Mesenchymal stem cell (in vitro differentiated cells and primary cell): ENCODE data around the gene ACAA2.

ENCODE experiments used
- DNase-seq: peaks from one replicate; pipeline ENCODE4 v3.0.0-alpha.2; 2013
- H2AFZ ChIP-seq: one replicate; pipeline ENCODE4 v1.6.1; 2013; ENCODE audit warnings: low read depth, mild to moderate bottlenecking, control low read depth, inconsistent platforms, low read length, moderate library complexity
- H2AK5ac ChIP-seq: 2 replicates; pipeline ENCODE4 v1.6.1; 2013; ENCODE audit warnings: low read length, moderate library complexity, mild to moderate bottlenecking, inconsistent platforms; ENCODE audit not compliant: severe bottlenecking
- H2BK120ac ChIP-seq: one replicate; pipeline ENCODE4 v1.6.1; 2013; ENCODE audit warnings: low read depth, mild to moderate bottlenecking, inconsistent platforms, low read length, moderate library complexity
- H2BK12ac ChIP-seq, 2 experiments: one replicate each; pipeline ENCODE4 v1.6.1; 2013; ENCODE audit warnings: inconsistent platforms in 2 of 2, low read length in 2 of 2, mild to moderate bottlenecking in 2 of 2, moderate library complexity in 2 of 2, control low read depth in 1 of 2
- H2BK15ac ChIP-seq: one replicate; pipeline ENCODE4 v1.6.1; 2013; ENCODE audit warnings: mild to moderate bottlenecking, low read depth, inconsistent platforms; ENCODE audit not compliant: poor library complexity, severe bottlenecking
- H2BK5ac ChIP-seq: 2 replicates; pipeline ENCODE4 v1.6.1; 2013; ENCODE audit warnings: low read depth, mild to moderate bottlenecking, low read length, control low read depth, inconsistent platforms; ENCODE audit not compliant: poor library complexity, severe bottlenecking
- H3K14ac ChIP-seq, 2 experiments: one replicate each; pipeline ENCODE4 v1.6.1; 2013; ENCODE audit warnings: inconsistent platforms in 2 of 2, low read length in 2 of 2, control low read depth in 1 of 2, mild to moderate bottlenecking in 1 of 2, moderate library complexity in 1 of 2
- H3K18ac ChIP-seq, 2 experiments: one replicate each; pipeline ENCODE4 v1.6.1; 2013; ENCODE audit warnings: inconsistent platforms in 2 of 2, low read length in 2 of 2, control low read depth in 1 of 2, low read depth in 1 of 2, mild to moderate bottlenecking in 1 of 2
- H3K23ac ChIP-seq, 2 experiments: one replicate each; pipeline ENCODE4 v1.6.1; 2013; ENCODE audit warnings: inconsistent platforms in 2 of 2, low read length in 2 of 2, mild to moderate bottlenecking in 2 of 2, moderate library complexity in 2 of 2, control low read depth in 1 of 2
- H3K27ac ChIP-seq: 2 replicates; pipeline ENCODE4 v1.5.1; 2013; ENCODE audit warnings: mild to moderate bottlenecking, moderate library complexity, low read length, control low read depth, inconsistent platforms; ENCODE audit not compliant: poor library complexity, severe bottlenecking
- H3K27me3 ChIP-seq, 2 experiments: 2 replicates each; pipeline versions ENCODE4 v1.6.1 to v1.7.0; 2013; ENCODE audit warnings: low read length in 2 of 2, mild to moderate bottlenecking in 2 of 2, moderate library complexity in 2 of 2, control low read depth in 1 of 2, inconsistent platforms in 1 of 2; ENCODE audit not compliant: control insufficient read depth in 1 of 2, insufficient read depth in 1 of 2
- H3K36me3 ChIP-seq, 2 experiments: 2 replicates each; pipeline versions ENCODE4 v1.6.1 to v1.7.0; 2013; ENCODE audit warnings: low read length in 2 of 2, control low read depth in 1 of 2, inconsistent platforms in 1 of 2, low read depth in 1 of 2, mild to moderate bottlenecking in 1 of 2; ENCODE audit not compliant: insufficient read depth in 2 of 2, control insufficient read depth in 1 of 2
- H3K4ac ChIP-seq, 2 experiments: one replicate each; pipeline ENCODE4 v1.6.1; 2013; ENCODE audit warnings: inconsistent platforms in 2 of 2, low read length in 2 of 2, mild to moderate bottlenecking in 2 of 2, moderate library complexity in 2 of 2, control low read depth in 1 of 2, low read depth in 1 of 2
- H3K4me1 ChIP-seq: 2 replicates; pipeline ENCODE4 v1.6.1; 2013; ENCODE audit warnings: low read depth, low read length, control low read depth; ENCODE audit not compliant: control insufficient read depth, insufficient read depth
- H3K4me2 ChIP-seq: 2 replicates; pipeline ENCODE4 v1.6.1; 2013; ENCODE audit warnings: low read length, mild to moderate bottlenecking, inconsistent platforms; ENCODE audit not compliant: poor library complexity, severe bottlenecking
- H3K4me3 ChIP-seq, 2 experiments: 2 replicates each; pipeline versions ENCODE4 v1.5.1 to v1.7.0; 2013; ENCODE audit warnings: low read length in 2 of 2, mild to moderate bottlenecking in 2 of 2, control low read depth in 1 of 2, low read depth in 1 of 2; ENCODE audit not compliant: insufficient read depth in 1 of 2
- H3K79me1 ChIP-seq: replicated peaks from 2 replicates; pipeline ENCODE4 v1.6.1; 2013; ENCODE audit warnings: mild to moderate bottlenecking, control low read depth, low read length, inconsistent platforms; ENCODE audit not compliant: poor library complexity, severe bottlenecking
- H3K9ac ChIP-seq: 2 replicates; pipeline ENCODE4 v1.7.0; 2013; ENCODE audit warnings: mild to moderate bottlenecking, low read length, moderate library complexity
- H3K9me3 ChIP-seq: 2 replicates; pipeline ENCODE4 v1.7.0; 2013; ENCODE audit warnings: mild to moderate bottlenecking, low read length; ENCODE audit not compliant: control insufficient read depth
- H4K8ac ChIP-seq: one replicate; pipeline ENCODE4 v1.6.1; 2013; ENCODE audit warnings: inconsistent platforms, mild to moderate bottlenecking, low read length, moderate library complexity
- H4K91ac ChIP-seq: one replicate; pipeline ENCODE4 v1.6.1; 2013; ENCODE audit warnings: mild to moderate bottlenecking, low read length, inconsistent platforms
- WGBS: methylation state at CpG from one replicate; pipeline ENCODE4 v1.1.7; 2013; ENCODE audit warnings: mixed read lengths; 5-methylcytosine and 5-hydroxymethylcytosine counted together

The ACAA2 gene

GRCh38 chr18:49751427-49752094 is 61.8 kb downstream of the ACAA2 start:
- no peak overlapping the region for H4K8ac ChIP-seq
- no peak overlapping the region for H3K14ac ChIP-seq
- H4K91ac ChIP-seq: no peak overlapping the region
- no peak overlapping the region for H2BK12ac ChIP-seq
- H3K4me1 ChIP-seq: peaks cover under 1% of the 10 kb centered on the region
- H2BK15ac ChIP-seq: no peak overlapping the region
- no peak overlapping the region for H3K4me3 ChIP-seq
- peak overlapping the region in 1 of 2 experiments; percentile 59 for H3K23ac ChIP-seq
- H3K27me3 ChIP-seq: peaks cover 15 to 17% of the 10 kb centered on the region in 2 experiments
- H3K4me2 ChIP-seq: no peak overlapping the region
- no peak overlapping the region for H2BK5ac ChIP-seq
- no peak overlapping the region for H3K18ac ChIP-seq
- no peaks in the 10 kb centered on the region for H3K79me1 ChIP-seq
- no peak overlapping the region for H3K4ac ChIP-seq
- H2AFZ ChIP-seq: no peak overlapping the region
- H3K9ac ChIP-seq: no peak overlapping the region
- no peak overlapping the region for H2BK120ac ChIP-seq
- 90% methylated on average over 8 of the region's 8 CpGs for WGBS
- DNase-seq: no peak
- H3K36me3 ChIP-seq: no peaks in the 10 kb centered on the region
- no peaks in the 10 kb centered on the region for H3K9me3 ChIP-seq
- no peak overlapping the region for H2AK5ac ChIP-seq
- H3K27ac ChIP-seq: no peak overlapping the region

DNA sequence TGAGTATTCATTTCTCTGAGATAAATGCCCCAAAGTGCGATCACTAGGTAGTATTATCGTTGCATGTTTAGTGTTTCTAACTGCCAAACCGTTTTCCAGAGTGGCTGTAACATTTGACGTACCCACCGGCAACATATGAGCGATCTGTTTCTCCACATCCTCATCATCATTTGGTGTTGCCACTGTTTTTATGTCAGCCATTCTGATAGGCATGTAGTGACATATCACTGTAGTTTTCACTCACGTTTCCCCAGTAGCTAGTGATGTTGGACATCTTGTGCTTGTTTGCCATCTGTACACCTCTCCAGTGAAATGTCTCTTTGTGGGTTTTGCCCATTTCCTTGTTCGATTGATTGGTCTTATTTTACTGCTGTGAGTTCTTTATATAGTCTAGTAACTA is 63.8 kb downstream of the ACAA2 start:
- Histone ChIP-seq H2BK5ac (no peak overlapping the region), H3K27ac (no peak overlapping the region), H3K18ac (no peak overlapping the region), H2AK5ac (no peak overlapping the region), H3K9ac (no peak overlapping the region), H3K4me2 (no peak overlapping the region), H3K4ac (no peak overlapping the region), H3K27me3 (peaks cover 15 to 20% of the 10 kb centered on the region in 2 experiments), H3K79me1 (no peaks in the 10 kb centered on the region), H3K4me1 (no peaks in the 10 kb centered on the region), H3K14ac (no peak overlapping the region), H2BK15ac (no peak overlapping the region), H2BK12ac (no peak overlapping the region), H3K9me3 (no peaks in the 10 kb centered on the region), H3K4me3 (no peak overlapping the region), H2AFZ (no peak overlapping the region), H2BK120ac (no peak overlapping the region), H4K8ac (no peak overlapping the region), H3K36me3 (no peaks in the 10 kb centered on the region), H4K91ac (no peak overlapping the region), H3K23ac (no peak overlapping the region)
- WGBS: 84% methylated on average over 7 of the region's 8 CpGs
- DNase-seq: no peak

GRCh38 chr18:49747876-49748275 is 65.5 kb downstream of the ACAA2 start:
- H3K27ac ChIP-seq: no peak overlapping the region
- H4K91ac ChIP-seq: no peak overlapping the region
- H2AK5ac ChIP-seq: no peak overlapping the region
- peak; percentile 58 for DNase-seq
- H3K14ac ChIP-seq: no peak overlapping the region
- H3K9me3 ChIP-seq: no peaks in the 10 kb centered on the region
- no peak overlapping the region for H2BK12ac ChIP-seq
- H2AFZ ChIP-seq: no peak overlapping the region
- no peaks in the 10 kb centered on the region for H3K79me1 ChIP-seq
- H3K23ac ChIP-seq: no peak overlapping the region
- 50% methylated on average over 5 of the region's 5 CpGs for WGBS
- H2BK15ac ChIP-seq: no peak overlapping the region
- H3K18ac ChIP-seq: no peak overlapping the region
- peaks cover 13 to 18% of the 10 kb centered on the region in 2 experiments for H3K27me3 ChIP-seq
- H4K8ac ChIP-seq: no peak overlapping the region
- no peak overlapping the region for H3K4me2 ChIP-seq
- no peaks in the 10 kb centered on the region for H3K36me3 ChIP-seq
- peaks cover 1% of the 10 kb centered on the region for H3K4me1 ChIP-seq
- H2BK5ac ChIP-seq: no peak overlapping the region
- H3K4me3 ChIP-seq: no peak overlapping the region
- no peak overlapping the region for H3K4ac ChIP-seq
- no peak overlapping the region for H3K9ac ChIP-seq
- no peak overlapping the region for H2BK120ac ChIP-seq

- H3K27ac ChIP-seq: no peak overlapping the region
- no peak overlapping the region for H3K18ac ChIP-seq
Measured at GRCh38 chr18:49745045-49746014, 68.0 kb downstream of the ACAA2 start.

More at GRCh38 chr18:49745045-49746014, 68.0 kb downstream of the ACAA2 start:
- Histone ChIP-seq H2AK5ac (no peak overlapping the region), H4K8ac (no peak overlapping the region), H4K91ac (no peak overlapping the region), H3K14ac (no peak overlapping the region), H3K36me3 (no peaks in the 10 kb centered on the region), H2BK120ac (no peak overlapping the region), H3K4me2 (no peak overlapping the region), H3K27me3 (peaks cover 0 to 3% of the 10 kb centered on the region in 2 experiments), H2BK12ac (no peak overlapping the region), H3K9ac (no peak overlapping the region), H3K4me1 (peaks cover 1% of the 10 kb centered on the region), H2AFZ (no peak overlapping the region), H3K4ac (no peak overlapping the region), H2BK15ac (no peak overlapping the region), H2BK5ac (no peak overlapping the region), H3K9me3 (no peaks in the 10 kb centered on the region), H3K79me1 (no peaks in the 10 kb centered on the region), H3K23ac (no peak overlapping the region), H3K4me3 (peak overlapping the region in 1 of 2 experiments; percentile 21)
- DNase-seq: peak; percentile 24
- WGBS: 95% methylated on average over 11 of the region's 11 CpGs
